PFSK-1 (cell line): ENCODE measurements around the gene PTGIS.

Experiments used
- POLR2AphosphoS5 ChIP-seq: IDR thresholded peaks from 2 replicates; pipeline ENCODE4 v1.6.1; 2012; ENCODE audit warnings: low read depth, mild to moderate bottlenecking, control low read depth, low read length, moderate library complexity
- REST ChIP-seq, 2 experiments: IDR thresholded peaks; 2 replicates each; pipeline versions ENCODE4 v1.6.1 to v1.8.0; 2011 to 2012; ENCODE audit warnings: low read depth in 2 of 2, low read length in 2 of 2, control low read depth in 1 of 2, inconsistent platforms in 1 of 2, mild to moderate bottlenecking in 1 of 2, moderate library complexity in 1 of 2; ENCODE audit not compliant: insufficient read depth in 1 of 2

DNA sequence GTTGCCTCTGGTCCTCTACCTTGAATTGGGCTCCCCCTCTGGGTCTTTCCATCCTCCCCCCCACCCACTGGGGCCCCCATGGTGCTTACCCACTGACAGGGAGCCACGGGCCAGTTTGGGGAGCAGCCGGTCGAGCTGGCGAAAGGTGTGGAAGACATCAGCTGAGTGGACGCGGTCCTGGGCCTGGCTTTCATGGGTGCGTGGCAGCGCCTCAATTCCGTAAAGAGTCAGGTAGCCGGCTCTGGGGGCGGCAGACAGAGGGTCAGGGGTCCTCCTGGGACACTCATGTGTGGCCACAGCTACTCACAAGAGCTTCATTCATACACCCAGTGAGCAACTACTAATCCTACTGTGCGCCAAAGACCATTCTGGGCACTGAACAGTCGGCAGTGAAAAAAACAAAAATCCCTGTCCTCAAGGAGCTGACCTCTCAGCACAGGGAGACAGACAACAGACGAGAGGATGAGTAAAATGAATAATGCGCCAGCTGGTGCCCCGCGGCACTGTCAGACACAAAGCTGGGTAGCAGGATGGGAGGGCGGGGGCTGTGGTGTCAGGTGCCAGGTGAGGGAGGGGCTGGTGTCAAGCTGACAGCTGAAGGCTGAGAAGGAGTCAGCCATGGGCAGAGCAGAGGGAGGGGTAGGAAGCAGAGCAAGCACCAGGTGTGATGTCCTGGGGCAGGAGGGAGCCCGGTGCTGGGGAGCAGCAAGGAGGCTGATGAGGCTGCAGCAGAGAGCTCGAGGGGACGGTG, 28.3 kb downstream of the PTGIS start:
- TF ChIP-seq POLR2AphosphoS5 (no peak), REST (IDR thresholded peaks at IDR 0.05; ENCODE audit: insufficient read depth in 1 of 2, low read depth in 2 of 2, low read length in 2 of 2) (no peak)
